GM23248 (cell line): ENCODE results near the gene WDR54. TPM values are rescaled to one million over a fixed set of nuclear protein-coding genes. Genes with fewer than 3 reads are reported as not detected.

Source experiments
- DNase-seq: peaks from one replicate; pipeline ENCODE4 v3.0.0-alpha.2; 2015
- H2AFZ ChIP-seq: fragments of 200-600 bp; sonication (generic); 2 replicates; pipeline ENCODE4 v1.6.1; 2016; ENCODE audit warnings: antibody characterized with exemption
- H3F3A ChIP-seq: fragments of 200-600 bp; sonication (generic); 2 replicates; pipeline ENCODE4 v1.6.1; 2016; ENCODE audit warnings: mild to moderate bottlenecking, antibody characterized with exemption, mixed run types; ENCODE audit not compliant: insufficient read depth
- H3K27ac ChIP-seq: fragments of 200-600 bp; sonication (generic); 2 replicates; pipeline ENCODE4 v1.5.1; 2016; ENCODE audit warnings: mild to moderate bottlenecking
- H3K27me3 ChIP-seq: fragments of 200-600 bp; sonication (generic); replicated peaks from 2 replicates; pipeline ENCODE4 v1.6.1; 2016; ENCODE audit warnings: mild to moderate bottlenecking; ENCODE audit not compliant: insufficient read depth
- H3K36me3 ChIP-seq: fragments of 200-600 bp; sonication (generic); 2 replicates; pipeline ENCODE4 v1.6.1; 2016; ENCODE audit warnings: low read depth, mild to moderate bottlenecking
- H3K4me1 ChIP-seq: fragments of 200-600 bp; sonication (generic); 2 replicates; pipeline ENCODE4 v1.6.1; 2016; ENCODE audit warnings: mild to moderate bottlenecking; ENCODE audit not compliant: insufficient read depth
- H3K4me2 ChIP-seq: fragments of 200-600 bp; sonication (generic); one replicate; pipeline ENCODE4 v1.6.1; 2016; ENCODE audit warnings: mild to moderate bottlenecking; ENCODE audit not compliant: unreplicated experiment
- H3K4me3 ChIP-seq: fragments of 200-600 bp; sonication (generic); 2 replicates; pipeline ENCODE4 v1.5.1; 2016; ENCODE audit warnings: mild to moderate bottlenecking
- H3K79me2 ChIP-seq: fragments of 200-600 bp; sonication (generic); 2 replicates; pipeline ENCODE4 v1.6.1; 2016; ENCODE audit warnings: mild to moderate bottlenecking; ENCODE audit not compliant: insufficient read depth
- H3K9ac ChIP-seq: fragments of 200-600 bp; sonication (generic); 2 replicates; pipeline ENCODE4 v1.6.1; 2016; ENCODE audit warnings: mild to moderate bottlenecking
- H3K9me2 ChIP-seq: fragments of 200-600 bp; sonication (generic); 2 replicates; pipeline ENCODE4 v1.6.1; 2016; ENCODE audit warnings: mixed run types, mild to moderate bottlenecking, moderate library complexity; ENCODE audit not compliant: insufficient read depth
- H3K9me3 ChIP-seq: fragments of 200-600 bp; sonication (generic); one replicate; pipeline ENCODE4 v1.6.1; 2017; ENCODE audit warnings: low read depth
- H4K20me1 ChIP-seq: fragments of 200-600 bp; sonication (generic); 2 replicates; pipeline ENCODE4 v1.6.0; 2016; ENCODE audit not compliant: insufficient read depth
- EZH2 ChIP-seq: fragments of 200-600 bp; sonication (generic); IDR thresholded peaks from 2 replicates; pipeline ENCODE4 v1.6.1; 2018; ENCODE audit warnings: antibody characterized with exemption, mild to moderate bottlenecking; ENCODE audit not compliant: insufficient read depth, poor library complexity, severe bottlenecking
- EZH2phosphoT487 ChIP-seq: fragments of 200-600 bp; sonication (generic); IDR thresholded peaks from 2 replicates; pipeline ENCODE4 v1.6.1; 2018; ENCODE audit warnings: antibody characterized with exemption, moderate library complexity, mild to moderate bottlenecking, low read depth; ENCODE audit not compliant: insufficient read depth
- WGBS, 2 experiments: methylation state at CpG; one replicate each; pipeline ENCODE4 v1.1.6; 2015 to 2017; ENCODE audit warnings: low lambda C conversion rate in 2 of 2, low coverage in 1 of 2; ENCODE audit errors: missing lambda C conversion rate in 2 of 2; 5-methylcytosine and 5-hydroxymethylcytosine counted together
- in situ Hi-C: fragments of 300-500 bp; cut with MboI; formaldehyde crosslinking; loops from 2 replicates; pipeline ENCODE4 v1.15.0; 2020
- polyA plus RNA-seq: library from polyadenylated mRNA; unstranded; fragments of >200 nt; fragmentation: Nextera tagmentation; extraction: Ambion mirVana; gene quantifications from 2 replicates; pipeline ENCODE4 v1.2.1, GENCODE V29; 2016
- total RNA-seq: library from RNA; depleted of rRNA; stranded (reverse); fragments of >200 nt; shearing (Covaris generic); gene quantifications from 2 replicates; pipeline ENCODE4 v1.2.3, GENCODE V29; 2014

Gene WDR54
- total and polyA plus RNA-seq, 2 experiments from 2014 or later, result 45.0 to 50.8 TPM

DNA sequence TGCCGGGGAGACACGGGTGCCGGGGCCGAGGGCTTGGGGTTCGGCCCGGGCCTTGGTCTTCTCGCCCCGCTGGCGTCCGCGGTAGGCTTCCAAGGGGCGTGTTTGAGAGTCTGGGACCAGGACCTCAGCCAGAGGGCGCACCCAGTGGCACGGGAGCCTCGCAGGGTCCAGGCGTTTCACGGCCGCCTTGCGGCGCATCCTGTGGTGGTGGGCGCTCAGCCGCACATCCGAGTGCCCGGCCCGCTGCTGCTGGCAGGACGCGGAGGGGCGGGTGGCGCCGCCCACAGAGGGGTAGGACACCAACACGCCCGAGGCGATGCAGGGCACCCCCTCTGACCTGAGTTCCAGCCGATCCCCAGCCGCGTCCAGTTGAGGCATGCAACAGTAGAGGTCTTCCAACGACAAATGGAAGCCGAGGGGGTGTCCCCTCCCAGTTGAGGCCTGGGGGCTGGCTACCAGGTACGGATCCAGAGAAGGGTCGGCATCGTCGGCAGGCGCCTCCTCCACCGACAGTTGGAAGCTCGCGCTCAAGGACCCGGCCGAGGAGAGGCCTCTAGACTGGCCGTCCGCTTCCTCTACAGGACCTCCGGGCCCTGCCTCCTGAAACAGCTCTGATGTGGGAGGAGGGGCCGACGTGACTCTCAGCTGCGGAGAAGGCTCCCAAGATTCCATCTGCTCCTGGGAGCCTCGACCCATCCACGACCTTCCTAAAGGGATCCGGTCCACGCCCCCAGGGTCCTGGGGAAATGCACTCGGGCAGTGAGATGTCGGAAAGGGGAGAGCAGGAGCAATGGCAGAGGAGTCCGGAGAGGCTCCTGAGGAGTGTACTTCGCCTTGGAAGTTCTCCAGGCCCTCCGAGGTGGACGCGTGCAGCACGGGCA lies 6.4 kb upstream of the WDR54 start:
- Histone ChIP-seq H3K4me2 (peak overlapping the region; percentile 80), H3K9ac (peak overlapping the region; percentile 82), H4K20me1 (no peaks in the 10 kb centered on the region), H3K27ac (peak overlapping the region; percentile 14; the same call in 1 of the 2 replicates), H3K4me3 (peak overlapping the region; percentile 71), H3K27me3 (no peaks in the 10 kb centered on the region), H2AFZ (peak overlapping the region; percentile 96), H3K9me3 (no peaks in the 10 kb centered on the region), H3F3A (peaks cover under 1% of the 10 kb centered on the region; the same call in 1 of the 2 replicates), H3K9me2 (no peaks in the 10 kb centered on the region), H3K36me3 (no peaks in the 10 kb centered on the region), H3K79me2 (no peaks in the 10 kb centered on the region), H3K4me1 (peaks cover 7% of the 10 kb centered on the region; the same call in 1 of the 2 replicates)
- TF ChIP-seq EZH2 (no peak), EZH2phosphoT487 (no peak)
- WGBS, 2 experiments, result 5 to 6% methylated on average over 56 to 60 of the region's 66 CpGs
- in situ Hi-C loops, result no loop called here
- peak; percentile 74 for DNase-seq

DNA sequence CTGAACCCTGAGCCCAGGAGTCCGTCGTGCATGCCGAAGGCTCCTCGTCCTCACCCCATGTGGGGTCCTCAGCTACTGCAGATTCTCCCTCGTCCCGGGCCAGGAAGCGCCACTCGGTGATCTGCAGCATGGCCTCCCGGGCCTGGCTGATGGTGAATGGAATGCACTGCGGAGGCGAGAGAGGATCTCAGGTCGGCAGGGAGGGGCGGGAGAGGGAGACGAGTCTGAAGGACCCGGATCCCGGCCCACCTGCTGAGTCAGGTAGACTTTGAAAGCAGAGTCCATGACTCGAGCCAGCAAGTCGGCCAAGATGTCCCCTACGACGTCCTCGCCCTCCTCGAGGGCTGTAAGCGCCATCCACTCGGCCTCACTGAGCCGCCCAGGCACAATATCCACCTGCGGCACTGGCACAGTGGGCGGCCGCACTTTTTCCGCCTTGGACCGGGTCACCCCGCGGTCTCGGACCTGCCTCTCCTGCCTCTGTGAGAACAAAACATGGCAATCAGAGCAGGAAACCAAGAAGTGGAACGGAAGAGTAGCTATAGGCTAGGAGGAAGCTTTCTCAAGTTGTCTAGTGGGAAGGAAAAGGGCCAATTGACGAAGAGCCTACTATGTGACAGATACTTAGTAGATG lies 5.7 kb upstream of the WDR54 start:
- no peak for TF ChIP-seq EZH2
- TF ChIP-seq EZH2phosphoT487, result no peak
- Histone ChIP-seq H3K9me3 (no peaks in the 10 kb centered on the region), H3F3A (peaks cover 9% of the 10 kb centered on the region; the same call in 1 of the 2 replicates), H3K4me2 (peak overlapping the region; percentile 80), H3K9ac (peak overlapping the region; percentile 82), H3K4me1 (peaks cover 13% of the 10 kb centered on the region; the same call in 1 of the 2 replicates), H3K36me3 (no peaks in the 10 kb centered on the region), H4K20me1 (no peaks in the 10 kb centered on the region), H3K4me3 (peak overlapping the region; percentile 71), H3K79me2 (no peaks in the 10 kb centered on the region), H3K9me2 (no peaks in the 10 kb centered on the region), H2AFZ (peak overlapping the region; percentile 96), H3K27me3 (no peaks in the 10 kb centered on the region), H3K27ac (no peak overlapping the region)
- WGBS, 2 experiments, result 61 to 68% methylated on average over 30 to 35 of the region's 35 CpGs
- peak; percentile 37 for DNase-seq
- in situ Hi-C loops, result no loop called here

DNA sequence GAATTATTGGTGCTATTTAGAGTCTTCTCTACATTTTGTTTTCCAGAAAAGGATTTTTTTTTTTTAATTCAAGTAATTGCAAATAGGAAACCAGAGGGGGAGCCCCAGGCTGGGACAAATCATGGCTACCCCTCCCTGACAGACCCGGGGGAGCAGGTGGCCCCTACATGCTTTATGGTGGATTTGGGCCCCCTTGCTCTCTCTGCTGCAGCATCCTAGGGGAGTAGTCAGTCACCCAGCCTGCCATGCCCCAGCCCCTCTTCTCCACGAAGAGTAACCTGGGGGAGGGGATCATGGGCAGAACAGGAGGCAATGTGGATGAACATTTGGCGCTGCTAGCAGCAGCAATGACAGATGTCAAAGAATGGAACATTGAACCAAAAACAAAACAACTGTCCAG lies 4.8 kb upstream of the WDR54 start:
- 41% methylated on average over 3 of the region's 3 CpGs for WGBS, 2 experiments
- H3K9ac ChIP-seq, result no peak overlapping the region
- no peaks in the 10 kb centered on the region for H3K79me2 ChIP-seq
- H3F3A ChIP-seq, result peaks cover 10% of the 10 kb centered on the region; the same call in 1 of the 2 replicates
- H2AFZ ChIP-seq, result no peak overlapping the region
- no peaks in the 10 kb centered on the region for H4K20me1 ChIP-seq
- no peak overlapping the region for H3K4me2 ChIP-seq
- H3K9me3 ChIP-seq, result no peaks in the 10 kb centered on the region
- no peak overlapping the region for H3K4me3 ChIP-seq
- in situ Hi-C loops, result no loop called here
- peaks cover 14% of the 10 kb centered on the region; the same call in 1 of the 2 replicates for H3K4me1 ChIP-seq
- no peak overlapping the region for H3K27ac ChIP-seq
- no peaks in the 10 kb centered on the region for H3K27me3 ChIP-seq
- TF ChIP-seq EZH2, result no peak
- TF ChIP-seq EZH2phosphoT487, result no peak
- no peak for DNase-seq
- no peaks in the 10 kb centered on the region for H3K9me2 ChIP-seq
- no peaks in the 10 kb centered on the region for H3K36me3 ChIP-seq

DNA sequence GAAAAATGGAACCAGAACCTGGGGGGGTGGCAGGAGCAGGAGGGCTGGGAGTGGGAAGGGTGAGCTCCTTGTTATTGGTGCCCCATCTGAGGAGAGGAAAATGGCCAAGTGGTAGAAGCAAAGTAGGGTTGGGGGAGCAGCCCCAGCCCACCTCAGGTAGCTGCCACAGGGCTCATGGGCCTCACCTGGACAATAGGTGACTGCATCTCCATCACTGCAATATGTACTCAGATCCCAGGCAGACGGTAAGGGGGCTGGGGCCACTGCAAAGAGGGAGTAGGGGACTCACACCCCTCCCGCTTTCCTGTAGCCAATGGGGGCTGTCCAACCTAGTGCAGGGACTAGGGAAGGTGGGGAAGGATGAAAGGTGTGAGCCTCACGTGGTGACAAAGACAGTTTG lies 4.3 kb upstream of the WDR54 start:
- H3K27me3 ChIP-seq, result no peaks in the 10 kb centered on the region
- in situ Hi-C loops, result no loop called here
- no peak overlapping the region for H3K9ac ChIP-seq
- no peaks in the 10 kb centered on the region for H3K9me2 ChIP-seq
- no peak for DNase-seq
- H3K79me2 ChIP-seq, result no peaks in the 10 kb centered on the region
- no peak overlapping the region for H2AFZ ChIP-seq
- H3K9me3 ChIP-seq, result no peaks in the 10 kb centered on the region
- peaks cover 10% of the 10 kb centered on the region; the same call in 1 of the 2 replicates for H3F3A ChIP-seq
- WGBS, 2 experiments, result 74 to 94% methylated on average over 3 of the region's 3 CpGs
- TF ChIP-seq EZH2phosphoT487 (no peak), EZH2 (no peak)
- H3K36me3 ChIP-seq, result no peaks in the 10 kb centered on the region
- peaks cover 14% of the 10 kb centered on the region; the same call in 1 of the 2 replicates for H3K4me1 ChIP-seq
- no peak overlapping the region for H3K4me3 ChIP-seq
- no peaks in the 10 kb centered on the region for H4K20me1 ChIP-seq
- no peak overlapping the region for H3K27ac ChIP-seq
- H3K4me2 ChIP-seq, result no peak overlapping the region
